K562 (cell line): ENCODE results near the gene ANKLE1. TPM values are rescaled to one million over a fixed set of nuclear protein-coding genes. Genes with fewer than 3 reads are reported as not detected.

ENCODE experiments used
- ARID2 ChIP-seq: fragments of 450-650 bp; IDR thresholded peaks from 2 replicates; pipeline ENCODE4 v1.6.1; 2017; ENCODE audit warnings: antibody characterized with exemption, mild to moderate bottlenecking
- BDP1 ChIP-seq: IDR thresholded peaks from 3 replicates; pipeline ENCODE4 v1.6.1; 2011; ENCODE audit not compliant: insufficient read length, insufficient read depth
- C11orf30 ChIP-seq: fragments of 450-650 bp; IDR thresholded peaks from 2 replicates; pipeline ENCODE4 v1.6.1; 2016; ENCODE audit warnings: low read depth, mild to moderate bottlenecking
- CHD1 ChIP-seq: fragments of 200-600 bp; sonication (generic); IDR thresholded peaks from one replicate; pipeline ENCODE4 v1.6.1; 2012; ENCODE audit warnings: mild to moderate bottlenecking, moderate library complexity, low read length, inconsistent platforms
- FOXJ3 ChIP-seq: sonication (generic); formaldehyde crosslinking; IDR thresholded peaks from 2 replicates; pipeline ENCODE4 v1.4.0; 2020; ENCODE audit warnings: mild to moderate bottlenecking, missing genetic modification reagents
- FOXP1 ChIP-seq: sonication (generic); formaldehyde crosslinking; IDR thresholded peaks from 2 replicates; pipeline ENCODE4 v1.8.0; 2022; ENCODE audit warnings: mild to moderate bottlenecking, missing genetic modification reagents
- KAT8 ChIP-seq: fragments of 450-650 bp; IDR thresholded peaks from 2 replicates; pipeline ENCODE4 v1.6.1; 2016; ENCODE audit warnings: low read depth, mild to moderate bottlenecking
- KHSRP ChIP-seq: fragments of 450-650 bp; IDR thresholded peaks from 2 replicates; pipeline ENCODE4 v1.6.1; 2017
- MEF2A ChIP-seq: IDR thresholded peaks from 2 replicates; pipeline ENCODE4 v1.6.1; 2011; ENCODE audit warnings: low read depth, mild to moderate bottlenecking, low read length, moderate library complexity; ENCODE audit not compliant: control insufficient read depth
- MTF1 ChIP-seq: fragments of 250-450 bp; sonication (Bioruptor Pico); IDR thresholded peaks from 2 replicates; pipeline ENCODE4 v1.9.0; 2021; ENCODE audit warnings: moderate library complexity, mild to moderate bottlenecking, inconsistent platforms, borderline replicate concordance
- SNRNP70 ChIP-seq: fragments of 200-400 bp; formaldehyde crosslinking; optimal IDR thresholded peaks from 2 replicates; pipeline ENCODE3; 2017; ENCODE audit warnings: low read depth, low read length
- TSC22D4 ChIP-seq: fragments of 450-650 bp; IDR thresholded peaks from 2 replicates; pipeline ENCODE4 v1.6.1; 2016; ENCODE audit warnings: missing genetic modification characterization, missing biosample characterization, control low read depth
- ZNF407 ChIP-seq: fragments of 450-650 bp; IDR thresholded peaks from 2 replicates; pipeline ENCODE4 v1.6.1; 2016; ENCODE audit warnings: low read depth
- ZNF408 ChIP-seq: fragments of 250-450 bp; sonication (Bioruptor Pico); IDR thresholded peaks from 2 replicates; pipeline ENCODE4 v1.4.0; 2020; ENCODE audit warnings: low read depth, mild to moderate bottlenecking, moderate library complexity
- ZNF507 ChIP-seq: conservative IDR thresholded peaks from 2 replicates; pipeline ENCODE4 v1.6.1; 2017; ENCODE audit warnings: missing genetic modification characterization, missing compliant biosample characterization
- ZNF699 ChIP-seq: fragments of 250-450 bp; sonication (Bioruptor Pico); IDR thresholded peaks from 2 replicates; pipeline ENCODE4 v1.8.0; 2021; ENCODE audit warnings: mild to moderate bottlenecking, moderate library complexity; ENCODE audit not compliant: insufficient replicate concordance
- polyA plus RNA-seq, 8 experiments: library from polyadenylated mRNA; depleted of rRNA in 4 of 8; stranded (reverse) in 5 of 8; unstranded in 3 of 8; fragments of >200 nt; fragmentation: Nextera tagmentation in 2 of 8; fragmentation: Illumina TruSeq in 1 of 8; extraction: Ambion mirVana in 2 of 8; extraction: Trizol in 1 of 8; gene quantifications; 2 replicates each; pipeline versions ENCODE4 v1.2.1 to v1.2.3, GENCODE V29; 2011 to 2014; ENCODE audit warnings: inconsistent platforms in 1 of 8, missing spikeins in 1 of 8
- total RNA-seq, 7 experiments: library from RNA; depleted of rRNA in 6 of 7; stranded (reverse); fragments of >200 nt in 6 of 7; fragmentation: Illumina TruSeq in 2 of 7; extraction: Trizol in 2 of 7; gene quantifications; 2 replicates each; pipeline versions ENCODE4 v1.2.1 to v1.2.3, GENCODE V29; 2011 to 2021; ENCODE audit warnings: low replicate concordance in 1 of 7
- TF ChIP-seq, protein P1 (sequence below): fragments of 450-650 bp; formaldehyde crosslinking; IDR thresholded peaks from 2 replicates; pipeline ENCODE4 v1.4.0; 2022; ENCODE audit warnings: mild to moderate bottlenecking, moderate library complexity
- TF ChIP-seq, protein P2 (sequence below), 2 experiments: fragments of 250-450 bp in 1 of 2; fragments of 450-650 bp in 1 of 2; sonication (Bioruptor Pico) in 1 of 2; IDR thresholded peaks; 2 replicates each; pipeline versions ENCODE4 v1.6.1 to v1.8.0; 2016 to 2021; ENCODE audit warnings: mild to moderate bottlenecking in 2 of 2, moderate library complexity in 2 of 2, missing compliant biosample characterization in 1 of 2, missing genetic modification characterization in 1 of 2

ANKLE1 gene
- total and polyA plus RNA-seq, 9 of the 15 experiments (the other 6 are each of a cell fraction or from before 2014, with no cell fraction given), result 0.63 to 9.2 (median 2.9) TPM

DNA sequence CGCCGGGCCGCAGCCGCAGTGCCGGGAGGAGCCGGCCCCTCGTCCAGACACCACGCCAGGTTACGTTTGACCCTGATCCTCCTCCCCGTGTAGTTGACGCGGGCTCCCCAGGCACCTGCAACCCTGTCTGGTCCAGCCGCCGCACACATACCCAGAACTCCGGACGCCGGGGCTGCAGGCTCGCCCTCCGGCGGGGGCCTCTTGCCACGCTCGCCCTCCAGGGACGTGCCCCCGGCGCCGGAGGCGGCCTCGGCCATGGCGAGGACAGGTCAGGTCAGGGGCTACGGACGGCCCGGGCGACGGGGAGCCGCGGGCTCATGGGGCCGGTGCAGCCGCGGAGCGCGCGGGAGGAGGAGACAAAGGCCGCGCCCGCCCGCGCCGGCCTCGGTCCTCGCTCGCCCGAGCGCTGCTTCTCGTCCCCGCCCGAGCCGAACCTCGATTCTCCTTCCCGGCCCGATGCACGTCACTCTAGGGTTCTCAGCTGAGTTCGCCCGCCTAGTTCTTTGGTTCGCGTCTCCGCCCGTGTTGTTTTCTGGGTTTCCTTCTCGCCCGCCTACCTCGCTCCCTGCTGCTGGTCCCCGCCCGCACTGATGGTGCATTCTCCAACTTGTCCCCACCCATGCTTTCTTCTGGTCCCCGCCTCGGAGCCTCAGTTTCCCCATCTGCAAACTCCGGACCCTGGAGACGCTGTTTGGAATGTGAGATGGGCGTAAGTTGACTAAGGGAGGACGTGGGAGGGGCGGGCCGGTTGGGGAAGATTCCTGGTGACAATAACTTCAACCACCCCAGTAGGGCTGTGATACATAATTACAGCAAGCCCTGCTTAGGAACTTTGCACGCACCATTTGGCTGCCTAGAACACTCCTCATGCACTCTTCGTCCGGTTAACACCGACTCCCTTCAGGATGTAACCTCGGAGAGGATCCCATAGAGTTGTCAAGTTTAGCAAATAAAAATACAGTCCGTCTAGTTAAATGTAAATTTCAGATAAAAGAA, 53.0 kb downstream of the ANKLE1 start, which contains the start of gene ANO8 (continued):
- TF ChIP-seq ZNF408 (CRISPR knock-in tag) (no peak), ZNF699 (CRISPR knock-in tag) (no peak), KHSRP (no peak), C11orf30 (peak; percentile 43; the same call in 1 of the 2 replicates), FOXP1 (CRISPR knock-in tag) (0 out of 2 replicates have a peak, but pooled peaks have one; percentile 24), ARID2 (no peak), FOXJ3 (CRISPR knock-in tag) (no peak), MTF1 (CRISPR knock-in tag) (no peak), TSC22D4 (no peak), SNRNP70 (no peak), CHD1 (peak; percentile 85), KAT8 (no peak), BDP1 (no peak), ZNF407 (no peak), ZNF507 (tag) (no peak), MEF2A (peak; percentile 16; the same call in 1 of the 2 replicates)
- TF ChIP-seq, protein P1, sequence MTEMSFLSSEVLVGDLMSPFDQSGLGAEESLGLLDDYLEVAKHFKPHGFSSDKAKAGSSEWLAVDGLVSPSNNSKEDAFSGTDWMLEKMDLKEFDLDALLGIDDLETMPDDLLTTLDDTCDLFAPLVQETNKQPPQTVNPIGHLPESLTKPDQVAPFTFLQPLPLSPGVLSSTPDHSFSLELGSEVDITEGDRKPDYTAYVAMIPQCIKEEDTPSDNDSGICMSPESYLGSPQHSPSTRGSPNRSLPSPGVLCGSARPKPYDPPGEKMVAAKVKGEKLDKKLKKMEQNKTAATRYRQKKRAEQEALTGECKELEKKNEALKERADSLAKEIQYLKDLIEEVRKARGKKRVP (CRISPR knock-in tag), result no peak
- TF ChIP-seq, protein P2, sequence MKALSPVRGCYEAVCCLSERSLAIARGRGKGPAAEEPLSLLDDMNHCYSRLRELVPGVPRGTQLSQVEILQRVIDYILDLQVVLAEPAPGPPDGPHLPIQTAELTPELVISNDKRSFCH (CRISPR knock-in tag; IDR thresholded peaks at IDR 0.05), result no peak
- TF ChIP-seq, protein P2 (tag; IDR thresholded peaks at IDR 0.05), result peak; percentile 86
